HAP-1 (cell line): ENCODE measurements around the gene ME3.
"Not testable (repeated sequence)": the region's sequence is repeated elsewhere in the genome, so short reads cannot be mapped to it uniquely, and the experiment has no call there.

Source experiments
- DNase-seq, 2 experiments: peaks; one replicate each; pipeline ENCODE4 v3.0.0-alpha.2; 2016 to 2020; ENCODE audit warnings: low spot score in 2 of 2
- H3K27me3 ChIP-seq: fragments of 250-450 bp; sonication (Bioruptor Pico); 2 replicates; pipeline ENCODE4 v1.5.1; 2020; ENCODE audit warnings: low read depth, mild to moderate bottlenecking, moderate library complexity
- H3K36me3 ChIP-seq: fragments of 250-450 bp; sonication (Bioruptor Pico); replicated peaks from 2 replicates; pipeline ENCODE4 v1.5.1; 2020; ENCODE audit warnings: mild to moderate bottlenecking
- H3K4me1 ChIP-seq: fragments of 250-450 bp; sonication (Bioruptor Pico); 2 replicates; pipeline ENCODE4 v1.5.1; 2020; ENCODE audit warnings: mild to moderate bottlenecking
- H3K4me3 ChIP-seq: fragments of 250-450 bp; sonication (Bioruptor Pico); 2 replicates; pipeline ENCODE4 v1.5.1; 2020; ENCODE audit warnings: mild to moderate bottlenecking, moderate library complexity
- H3K9me3 ChIP-seq: fragments of 250-450 bp; sonication (Bioruptor Pico); 2 replicates; pipeline ENCODE4 v1.5.1; 2020; ENCODE audit warnings: mild to moderate bottlenecking, moderate library complexity
- in situ Hi-C: fragments of 300-500 bp; cut with MboI; formaldehyde crosslinking; loops from 3 replicates; pipeline ENCODE4 v1.14.3; 2020; ENCODE audit warnings: low sequenced_read_pairs, inconsistent platforms, mixed read lengths

ME3 gene

DNA sequence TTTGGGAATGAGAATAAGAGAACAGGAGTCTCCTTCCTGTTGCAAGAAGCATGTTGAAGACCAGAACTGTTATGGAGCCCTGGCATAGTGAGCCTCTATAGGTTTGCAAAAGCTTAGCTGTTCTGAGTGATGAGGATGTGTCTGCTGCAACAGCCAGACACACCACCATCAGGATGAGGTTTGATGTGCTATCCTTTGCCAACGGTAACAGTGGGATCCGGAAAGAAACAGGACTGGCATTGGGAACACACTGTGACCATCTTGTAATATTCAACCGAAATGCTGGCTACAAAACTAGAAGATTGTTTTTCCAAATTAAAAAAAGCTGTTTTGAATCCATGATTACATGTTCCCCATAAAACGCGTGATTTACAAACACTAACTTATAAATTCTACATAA, 117.0 kb downstream of the ME3 start:
- Histone ChIP-seq H3K27me3 (no peaks in the 10 kb centered on the region; the same call in none of the 2 replicates), H3K4me1 (no peaks in the 10 kb centered on the region), H3K4me3 (no peak overlapping the region), H3K36me3 (no peaks in the 10 kb centered on the region), H3K9me3 (no peaks in the 10 kb centered on the region; the same call in 1 of the 2 replicates)
- DNase-seq: no peak
- in situ Hi-C loops: no loop called here

DNA sequence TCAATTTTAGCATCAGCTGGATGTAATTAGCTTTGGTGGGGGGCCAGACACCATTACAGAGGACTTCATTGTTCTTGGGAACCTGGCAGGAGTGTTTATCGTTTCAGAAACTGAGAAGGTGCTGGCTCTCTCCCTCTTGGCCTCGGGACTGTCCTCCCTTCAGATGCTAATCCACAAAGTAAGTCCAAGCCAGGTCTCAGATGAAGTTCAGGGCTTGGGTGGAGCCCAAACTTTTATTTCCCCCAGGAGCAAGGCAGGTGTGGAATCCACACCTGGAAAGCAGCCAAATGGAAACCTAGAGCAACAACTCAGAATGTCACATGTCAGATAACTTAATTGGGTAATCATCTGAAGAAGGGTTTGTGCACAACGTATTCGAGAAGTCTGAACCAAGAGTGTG, 119.2 kb downstream of the ME3 start:
- Histone ChIP-seq H3K27me3 (no peaks in the 10 kb centered on the region; the same call in none of the 2 replicates), H3K36me3 (no peaks in the 10 kb centered on the region), H3K9me3 (no peaks in the 10 kb centered on the region; the same call in 1 of the 2 replicates), H3K4me1 (no peaks in the 10 kb centered on the region), H3K4me3 (no peak overlapping the region)
- in situ Hi-C loops: no loop called here
- no peak for DNase-seq

GRCh38 chr11:86551288-86552092, 120.9 kb downstream of the ME3 start:
- no peak overlapping the region for H3K4me3 ChIP-seq
- in situ Hi-C loops: no loop called here
- no peaks in the 10 kb centered on the region; the same call in 1 of the 2 replicates for H3K9me3 ChIP-seq
- no peak for DNase-seq
- no peaks in the 10 kb centered on the region; the same call in none of the 2 replicates for H3K27me3 ChIP-seq
- no peaks in the 10 kb centered on the region for H3K36me3 ChIP-seq
- no peaks in the 10 kb centered on the region for H3K4me1 ChIP-seq

- in situ Hi-C loops: no loop called here
- DNase-seq: no peak
- no peaks in the 10 kb centered on the region for H3K4me1 ChIP-seq
- no peak overlapping the region for H3K4me3 ChIP-seq
- H3K27me3 ChIP-seq: no peaks in the 10 kb centered on the region; the same call in none of the 2 replicates
- no peaks in the 10 kb centered on the region; the same call in 1 of the 2 replicates for H3K9me3 ChIP-seq
- H3K36me3 ChIP-seq: no peaks in the 10 kb centered on the region
These were observed 121.7 kb downstream of the ME3 start for GRCh38 chr11:86550757-86551156.

DNA sequence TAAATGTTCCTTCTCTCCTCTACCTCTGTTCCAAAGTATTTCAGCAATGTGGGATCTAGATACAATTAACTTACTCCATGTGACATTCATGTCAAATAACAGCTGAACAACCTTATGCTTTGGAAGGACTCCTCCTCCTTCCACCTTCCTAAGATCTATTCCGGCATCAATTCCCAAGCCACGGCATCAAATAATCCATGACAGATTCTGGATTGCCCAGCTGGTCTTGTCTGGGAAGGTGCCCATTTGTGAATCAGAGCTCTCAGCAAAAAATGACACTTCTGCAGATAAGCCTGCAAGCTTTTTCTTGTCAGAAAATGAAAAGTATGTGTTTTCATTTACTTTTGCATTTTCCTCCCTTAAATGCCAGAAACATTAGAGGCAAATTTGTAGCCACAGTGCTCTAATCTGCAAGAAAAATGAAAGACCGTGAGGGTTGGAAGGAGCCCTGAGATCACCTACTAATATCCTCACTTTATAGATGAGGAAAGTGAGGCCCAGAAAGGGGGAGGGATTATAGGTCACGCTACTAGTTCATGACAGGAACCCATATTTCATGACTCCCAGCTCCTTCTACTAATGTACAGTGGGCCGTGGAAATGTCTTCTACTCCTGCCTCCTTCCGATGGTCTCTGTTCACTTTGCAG, 124.0 kb downstream of the ME3 start:
- Histone ChIP-seq H3K9me3 (no peaks in the 10 kb centered on the region), H3K4me1 (no peaks in the 10 kb centered on the region), H3K4me3 (no peak overlapping the region), H3K36me3 (no peaks in the 10 kb centered on the region), H3K27me3 (no peaks in the 10 kb centered on the region; the same call in 1 of the 2 replicates)
- DNase-seq: no peak
- in situ Hi-C loops: no loop called here

DNA sequence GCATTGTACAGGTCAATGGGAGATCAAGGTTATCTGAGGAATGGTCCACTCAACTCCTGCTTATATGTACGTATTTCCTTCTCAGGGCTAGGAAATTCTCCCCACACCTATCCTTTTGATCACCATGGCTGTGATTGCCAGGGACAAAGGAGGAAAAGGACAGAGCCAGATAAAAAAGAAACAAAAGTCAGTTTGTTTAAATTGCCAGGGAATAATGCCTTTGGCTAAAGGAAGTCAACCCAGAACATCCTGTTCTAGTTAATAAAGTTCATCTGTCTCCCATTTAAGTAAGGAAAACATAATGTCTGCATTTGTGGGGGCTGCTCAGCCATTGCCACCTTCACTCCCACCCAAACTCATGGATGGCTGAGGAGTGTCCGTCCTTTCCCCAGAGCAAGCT, 124.7 kb downstream of the ME3 start:
- in situ Hi-C loops: no loop called here
- DNase-seq: no peak

DNA sequence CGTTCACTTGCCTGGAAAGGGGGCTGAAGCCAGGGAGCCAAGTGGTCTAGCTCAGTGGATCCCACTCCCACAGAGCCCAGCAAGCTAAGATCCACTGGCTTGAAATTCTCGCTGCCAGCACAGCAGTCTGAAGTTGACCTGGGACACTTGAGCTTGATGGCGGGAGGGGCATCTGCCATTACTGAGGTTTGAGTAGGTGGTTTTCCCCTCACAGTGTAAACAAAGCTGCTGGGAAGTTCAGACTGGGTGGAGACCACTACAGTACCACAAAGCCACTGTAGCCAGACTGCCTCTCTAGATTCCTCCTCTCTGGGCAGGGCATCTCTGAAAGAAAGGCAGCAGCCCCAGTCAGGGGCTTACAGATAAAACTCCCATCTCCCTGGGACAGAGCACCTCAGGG, 131.1 kb downstream of the ME3 start:
- H3K27me3 ChIP-seq, in situ Hi-C loops, H3K4me3 ChIP-seq, H3K36me3 ChIP-seq, H3K4me1 ChIP-seq, H3K9me3 ChIP-seq, DNase-seq: not testable (repeated sequence)

More for the DNA sequence above, 124.7 kb downstream of the ME3 start:
- Histone ChIP-seq H3K27me3 (no peaks in the 10 kb centered on the region; the same call in 1 of the 2 replicates), H3K9me3 (no peaks in the 10 kb centered on the region), H3K4me3 (no peak overlapping the region), H3K36me3 (no peaks in the 10 kb centered on the region), H3K4me1 (no peaks in the 10 kb centered on the region)

DNA sequence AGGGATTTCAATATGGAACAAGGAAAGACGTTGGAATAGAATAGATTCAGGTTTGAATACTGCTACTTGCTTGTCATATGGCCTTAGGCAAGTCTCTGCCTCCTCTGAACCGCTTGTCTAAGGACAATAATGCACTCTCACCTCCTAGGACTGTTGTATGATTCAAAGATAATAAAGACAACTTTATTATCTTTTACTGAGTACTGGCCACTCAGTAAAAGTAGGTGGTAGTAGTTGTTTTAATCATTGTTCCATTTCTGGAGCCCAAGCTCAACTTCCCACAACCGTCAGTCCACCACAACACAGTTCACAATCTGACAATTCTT, 134.2 kb downstream of the ME3 start:
- Histone ChIP-seq H3K27me3 (0 out of 2 replicates have a peak, but pooled peaks cover 2% of the 10 kb centered on the region), H3K4me1 (no peaks in the 10 kb centered on the region), H3K36me3 (no peaks in the 10 kb centered on the region), H3K9me3 (no peaks in the 10 kb centered on the region), H3K4me3 (no peak overlapping the region)
- DNase-seq: no peak
- in situ Hi-C loops: no loop called here

- Histone ChIP-seq H3K4me3 (no peak overlapping the region), H3K27me3 (0 out of 2 replicates have a peak, but pooled peaks cover 2% of the 10 kb centered on the region), H3K4me1 (no peaks in the 10 kb centered on the region), H3K9me3 (no peaks in the 10 kb centered on the region), H3K36me3 (no peaks in the 10 kb centered on the region)
- no peak for DNase-seq
- in situ Hi-C loops: no loop called here
These were observed 134.7 kb downstream of the ME3 start for GRCh38 chr11:86537541-86538222.

DNA sequence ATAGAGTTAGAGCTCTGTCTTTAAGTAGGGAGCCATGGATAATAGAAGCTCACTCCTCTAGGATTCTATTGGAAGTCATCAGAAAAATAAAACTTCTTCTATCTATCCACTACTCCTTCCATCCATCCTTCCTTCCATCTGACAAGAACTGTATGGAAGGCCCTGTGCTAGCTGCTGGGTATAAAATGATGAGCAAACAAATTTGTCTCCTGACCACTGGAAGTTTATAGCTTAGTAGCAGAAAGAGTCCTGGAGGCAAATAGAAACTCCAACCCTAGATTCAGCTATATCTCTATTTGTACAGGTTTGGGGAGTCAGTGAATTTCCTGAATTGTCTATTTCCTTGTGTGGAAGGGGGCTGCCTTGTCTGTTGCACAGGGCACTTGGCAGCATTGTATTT, 136.6 kb downstream of the ME3 start:
- Histone ChIP-seq H3K4me3 (no peak overlapping the region), H3K4me1 (no peaks in the 10 kb centered on the region), H3K36me3 (no peaks in the 10 kb centered on the region), H3K27me3 (0 out of 2 replicates have a peak, but pooled peaks cover 2% of the 10 kb centered on the region), H3K9me3 (no peaks in the 10 kb centered on the region)
- no peak for DNase-seq
- in situ Hi-C loops: no loop called here

DNA sequence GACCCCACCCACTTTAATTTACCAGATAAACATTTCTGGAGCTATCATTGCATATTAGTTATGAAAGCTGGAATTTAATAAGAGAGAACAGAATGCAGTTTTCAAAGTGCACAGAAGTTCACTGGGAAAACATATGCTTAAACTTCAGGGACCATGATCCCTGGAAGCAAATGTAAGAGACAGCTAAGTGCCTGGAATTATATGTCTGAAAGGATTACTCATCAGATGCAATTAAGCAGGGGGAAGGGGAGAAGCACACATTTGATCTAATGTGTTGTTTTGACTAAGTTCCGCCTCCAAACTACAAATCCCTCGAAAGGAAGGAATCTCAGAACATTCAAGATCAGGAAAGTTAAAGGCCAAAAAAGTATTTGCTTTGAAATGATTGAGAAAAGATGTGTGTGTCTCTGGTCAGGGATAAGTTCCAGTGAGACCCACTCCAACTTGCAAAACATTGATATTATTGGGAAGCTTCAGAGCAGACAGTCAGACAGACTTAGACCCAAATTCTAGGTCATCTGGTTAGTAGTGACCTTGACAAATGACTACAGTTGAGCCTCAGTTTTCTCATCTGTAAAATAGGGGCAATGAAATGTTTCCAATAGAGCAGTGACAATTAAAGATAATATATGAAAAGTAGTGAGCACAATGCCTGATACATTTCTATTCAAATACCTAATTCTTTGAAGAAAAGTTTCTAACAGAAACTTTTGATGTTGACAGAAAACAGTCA, 147.6 kb downstream of the ME3 start:
- no peaks in the 10 kb centered on the region for H3K27me3 ChIP-seq
- in situ Hi-C loops: no loop called here
- H3K4me1 ChIP-seq: no peaks in the 10 kb centered on the region
- no peak for DNase-seq
- H3K9me3 ChIP-seq: no peaks in the 10 kb centered on the region
- H3K36me3 ChIP-seq: no peaks in the 10 kb centered on the region
- H3K4me3 ChIP-seq: no peak overlapping the region

GRCh38 chr11:86523738-86524619, 148.4 kb downstream of the ME3 start:
- H3K4me3 ChIP-seq: no peak overlapping the region
- in situ Hi-C loops: no loop called here
- DNase-seq: no peak
- H3K36me3 ChIP-seq: no peaks in the 10 kb centered on the region
- no peaks in the 10 kb centered on the region for H3K9me3 ChIP-seq
- H3K4me1 ChIP-seq: no peaks in the 10 kb centered on the region
- H3K27me3 ChIP-seq: no peaks in the 10 kb centered on the region

DNA sequence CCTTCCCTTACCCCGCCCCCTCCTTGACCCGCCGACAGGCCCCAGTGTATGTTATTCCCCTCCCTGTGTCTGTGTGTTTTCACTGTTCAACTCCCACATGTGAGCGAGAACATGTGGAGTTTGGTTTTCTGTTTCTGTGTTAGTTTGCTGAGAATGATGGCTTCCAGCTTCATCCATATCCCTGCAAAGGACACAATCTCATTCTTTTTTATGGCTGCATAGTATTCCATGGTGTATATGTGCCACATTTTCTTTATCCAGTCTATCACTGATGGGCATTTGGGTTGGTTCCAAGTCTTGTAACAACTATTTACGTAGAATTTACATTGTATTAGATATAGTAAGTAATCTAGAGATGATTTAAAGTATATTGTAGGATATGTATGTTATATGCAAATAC, 149.9 kb downstream of the ME3 start:
- H3K36me3 ChIP-seq, H3K4me3 ChIP-seq, DNase-seq, H3K27me3 ChIP-seq, in situ Hi-C loops, H3K4me1 ChIP-seq, H3K9me3 ChIP-seq: not testable (repeated sequence)
